Body of pancreas (tissue), 4 donors: ENCODE results near the gene TOR1B.

Source experiments
- CTCF ChIP-seq, 7 experiments: fragments of 450-650 bp in 4 of 7; fragments of 200-600 bp in 3 of 7; sonication (generic) in 3 of 7; IDR thresholded peaks; one replicate each; pipeline ENCODE4 v1.5.1; 2016 to 2019; ENCODE audit warnings: antibody characterized with exemption in 7 of 7
- POLR2A ChIP-seq, 3 donors: fragments of 450-650 bp; IDR thresholded peaks; one replicate each; pipeline ENCODE4 v1.6.1; 2016; ENCODE audit warnings: antibody characterized with exemption in 3 of 3, mild to moderate bottlenecking in 2 of 3

- TF ChIP-seq CTCF (IDR thresholded peaks at IDR 0.05) (no peak), POLR2A (IDR thresholded peaks at IDR 0.05) (no peak)
Measured at GRCh38 chr9:129811967-129812363, 9.0 kb downstream of the TOR1B start.
